ENCODE measurements around the gene FAT1. TPM values are rescaled to one million over a fixed set of nuclear protein-coding genes. Genes with fewer than 3 reads are reported as not detected.

Gene FAT1, protein sequence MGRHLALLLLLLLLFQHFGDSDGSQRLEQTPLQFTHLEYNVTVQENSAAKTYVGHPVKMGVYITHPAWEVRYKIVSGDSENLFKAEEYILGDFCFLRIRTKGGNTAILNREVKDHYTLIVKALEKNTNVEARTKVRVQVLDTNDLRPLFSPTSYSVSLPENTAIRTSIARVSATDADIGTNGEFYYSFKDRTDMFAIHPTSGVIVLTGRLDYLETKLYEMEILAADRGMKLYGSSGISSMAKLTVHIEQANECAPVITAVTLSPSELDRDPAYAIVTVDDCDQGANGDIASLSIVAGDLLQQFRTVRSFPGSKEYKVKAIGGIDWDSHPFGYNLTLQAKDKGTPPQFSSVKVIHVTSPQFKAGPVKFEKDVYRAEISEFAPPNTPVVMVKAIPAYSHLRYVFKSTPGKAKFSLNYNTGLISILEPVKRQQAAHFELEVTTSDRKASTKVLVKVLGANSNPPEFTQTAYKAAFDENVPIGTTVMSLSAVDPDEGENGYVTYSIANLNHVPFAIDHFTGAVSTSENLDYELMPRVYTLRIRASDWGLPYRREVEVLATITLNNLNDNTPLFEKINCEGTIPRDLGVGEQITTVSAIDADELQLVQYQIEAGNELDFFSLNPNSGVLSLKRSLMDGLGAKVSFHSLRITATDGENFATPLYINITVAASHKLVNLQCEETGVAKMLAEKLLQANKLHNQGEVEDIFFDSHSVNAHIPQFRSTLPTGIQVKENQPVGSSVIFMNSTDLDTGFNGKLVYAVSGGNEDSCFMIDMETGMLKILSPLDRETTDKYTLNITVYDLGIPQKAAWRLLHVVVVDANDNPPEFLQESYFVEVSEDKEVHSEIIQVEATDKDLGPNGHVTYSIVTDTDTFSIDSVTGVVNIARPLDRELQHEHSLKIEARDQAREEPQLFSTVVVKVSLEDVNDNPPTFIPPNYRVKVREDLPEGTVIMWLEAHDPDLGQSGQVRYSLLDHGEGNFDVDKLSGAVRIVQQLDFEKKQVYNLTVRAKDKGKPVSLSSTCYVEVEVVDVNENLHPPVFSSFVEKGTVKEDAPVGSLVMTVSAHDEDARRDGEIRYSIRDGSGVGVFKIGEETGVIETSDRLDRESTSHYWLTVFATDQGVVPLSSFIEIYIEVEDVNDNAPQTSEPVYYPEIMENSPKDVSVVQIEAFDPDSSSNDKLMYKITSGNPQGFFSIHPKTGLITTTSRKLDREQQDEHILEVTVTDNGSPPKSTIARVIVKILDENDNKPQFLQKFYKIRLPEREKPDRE (N-terminal part only)
- 207 and 274 TPM in 2 replicates for total RNA-seq

DNA sequence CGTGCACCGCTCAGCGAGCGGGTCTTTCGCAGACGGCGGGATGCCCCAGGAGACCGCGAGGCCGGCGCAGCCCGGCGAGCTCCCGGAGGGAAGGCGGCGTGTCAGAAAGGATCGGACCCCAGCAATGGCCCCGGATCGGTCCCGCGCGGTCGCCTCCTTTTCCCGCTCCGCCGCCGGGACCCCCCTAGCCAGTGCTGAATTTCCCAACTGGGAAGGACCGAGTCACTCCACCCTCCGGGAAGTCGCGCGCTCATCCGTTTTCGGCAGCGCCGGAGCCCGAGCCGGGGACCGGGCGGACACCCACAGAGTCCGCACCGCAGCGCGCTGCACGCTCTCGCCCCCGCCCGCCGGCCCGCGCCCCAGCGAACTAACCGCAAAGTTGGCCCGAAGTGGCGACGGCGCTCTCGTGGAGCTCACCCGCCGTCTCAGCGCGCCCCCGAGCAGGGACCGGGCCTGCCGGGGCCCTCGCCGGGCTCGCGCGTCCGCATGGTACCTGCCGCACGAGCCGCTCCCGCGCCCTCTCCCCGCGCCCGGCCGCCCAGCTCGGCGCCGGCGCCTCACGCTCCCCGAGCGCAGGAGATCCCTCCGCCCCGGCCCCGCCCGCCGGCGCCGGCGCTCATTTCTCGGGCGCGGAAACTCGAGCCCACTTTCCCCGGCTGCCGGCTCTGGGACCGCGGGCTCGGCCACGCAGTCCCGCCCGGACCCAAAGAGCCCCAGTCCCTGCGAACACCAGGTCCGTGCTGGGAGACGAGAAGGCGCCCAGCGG, at the start of gene FAT1:
FAT1 (minus strand) TSS at position 565 of the 766 bp plus-strand sequence. CDS start 14,029 bp downstream, outside the sequence.

DNA sequence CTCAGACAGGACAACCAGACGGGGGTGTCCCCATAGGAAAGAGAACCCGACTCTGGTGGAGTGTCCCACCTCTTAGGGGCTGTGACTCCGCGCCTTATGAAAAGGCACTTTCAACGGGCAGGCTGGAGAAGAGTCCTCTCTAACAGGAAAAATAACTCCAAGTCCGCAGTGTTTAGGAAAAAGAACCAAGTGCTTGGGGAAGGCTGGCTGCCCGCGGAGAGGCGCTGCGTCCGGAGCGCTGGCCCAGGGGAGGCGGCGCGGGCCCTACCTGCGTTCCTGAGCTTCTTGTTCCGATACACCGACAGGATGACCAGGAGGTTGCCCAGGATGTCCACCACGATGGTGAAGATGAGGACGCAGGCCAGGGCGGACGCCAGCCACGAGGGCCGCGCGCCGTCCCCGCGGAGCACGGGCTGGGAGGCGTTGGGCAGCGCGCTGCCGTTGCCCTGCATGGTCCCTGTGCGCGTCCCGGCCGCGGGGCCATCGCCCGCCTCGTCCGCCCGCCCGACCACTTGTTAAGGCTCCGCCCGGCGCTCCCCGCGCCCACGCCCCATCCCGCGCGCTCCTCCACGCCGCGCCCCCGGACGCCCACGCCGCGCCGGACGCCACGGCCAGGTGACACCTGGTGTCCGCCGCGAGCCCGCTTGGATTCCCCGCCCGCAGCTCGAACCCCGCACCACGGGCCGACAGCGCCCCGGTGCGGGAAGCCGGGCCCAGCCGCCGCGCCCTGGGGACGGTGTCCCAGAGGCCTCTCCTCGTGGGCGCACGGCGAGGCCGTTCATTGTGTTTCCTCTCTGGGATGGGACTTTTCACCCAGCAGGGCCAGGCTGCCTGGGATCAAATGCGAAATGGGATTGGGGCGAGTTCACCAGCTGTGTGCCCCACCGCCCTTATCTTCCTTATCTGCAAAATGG, 168.5 kb downstream of the FAT1 start, which contains the start of gene MTNR1A:
MTNR1A (minus strand) TSS at position 654 of the 914 bp plus-strand sequence; CDS start at position 452, 202 bp downstream.

Other genes starting within 250 kb of the FAT1 start
- gene MTNR1A, start 168.3 kb downstream of the FAT1 start, total RNA-seq: not detected in 2 replicates

All from aortic smooth muscle cell (primary cell).